GM21825 (cell line): ENCODE measurements around the gene SPOCK1.
"Not testable (repeated sequence)": the region's sequence is repeated elsewhere in the genome, so short reads cannot be mapped to it uniquely, and the experiment has no call there.

Source experiments
- ATAC-seq: cut with Tn5 transposase; IDR thresholded peaks from one replicate; pipeline ENCODE4 v1.9.1; 2021; ENCODE audit warnings: mild to moderate bottlenecking, moderate library complexity; ENCODE audit not compliant: unreplicated experiment

Gene SPOCK1

GRCh38 chr5:136998854-136999357 is 500.2 kb downstream of the SPOCK1 start:
- ATAC-seq, result no peak

- ATAC-seq, result no peak
Measured at GRCh38 chr5:136994154-136994553, 505.0 kb downstream of the SPOCK1 start.

GRCh38 chr5:136992796-136993489 is 506.2 kb downstream of the SPOCK1 start:
- ATAC-seq, result no peak

GRCh38 chr5:136985785-136986475 is 513.2 kb downstream of the SPOCK1 start:
- ATAC-seq, result no peak

- no peak for ATAC-seq
Measured at GRCh38 chr5:136984772-136985446, 514.2 kb downstream of the SPOCK1 start.

GRCh38 chr5:136981936-136982335 is 517.2 kb downstream of the SPOCK1 start:
- no peak for ATAC-seq

GRCh38 chr5:136979131-136979530 is 520.0 kb downstream of the SPOCK1 start:
- no peak for ATAC-seq

- no peak for ATAC-seq
Measured at GRCh38 chr5:136963504-136963903, 535.6 kb downstream of the SPOCK1 start.

- no peak for ATAC-seq
Measured at GRCh38 chr5:136957428-136957827, 541.7 kb downstream of the SPOCK1 start.

GRCh38 chr5:136954142-136954541 is 545.0 kb downstream of the SPOCK1 start:
- not testable (repeated sequence) for ATAC-seq

- ATAC-seq, result not testable (repeated sequence)
Measured at GRCh38 chr5:136953346-136954069, 545.6 kb downstream of the SPOCK1 start.

GRCh38 chr5:136927571-136927970 is 571.6 kb downstream of the SPOCK1 start:
- ATAC-seq, result no peak

GRCh38 chr5:136926073-136926472 is 573.1 kb downstream of the SPOCK1 start:
- ATAC-seq, result no peak
